Anterior cingulate cortex (tissue), 58 donors: ENCODE measurements around the gene PTH1R.

Experiments
- DNase-seq, 58 donors: peaks; one replicate each; lab custom pipeline; 2025; lab: John Stamatoyannopoulos, UW

PTH1R gene

GRCh38 chr3:46938118-46938517 lies 60.6 kb downstream of the PTH1R start:
- DNase-seq, result no peak

- no peak for DNase-seq
Measured at GRCh38 chr3:46939578-46940445, 62.3 kb downstream of the PTH1R start.

GRCh38 chr3:46942076-46942475 lies 64.6 kb downstream of the PTH1R start:
- no peak for DNase-seq

GRCh38 chr3:46942481-46943236 lies 65.1 kb downstream of the PTH1R start:
- DNase-seq, result no peak

- DNase-seq, result no peak
Measured at GRCh38 chr3:46943237-46944187, 66.0 kb downstream of the PTH1R start.

- no peak for DNase-seq
Measured at GRCh38 chr3:46944191-46944590, 66.7 kb downstream of the PTH1R start.

GRCh38 chr3:46946416-46946815 lies 68.9 kb downstream of the PTH1R start:
- DNase-seq, result no peak

GRCh38 chr3:46946856-46947545 lies 69.5 kb downstream of the PTH1R start:
- no peak for DNase-seq

- no peak for DNase-seq
Measured at GRCh38 chr3:46947546-46947901, 70.0 kb downstream of the PTH1R start.

GRCh38 chr3:46947981-46948791 lies 70.7 kb downstream of the PTH1R start:
- DNase-seq, result no peak

GRCh38 chr3:46948830-46949671 lies 71.5 kb downstream of the PTH1R start:
- no peak for DNase-seq

GRCh38 chr3:46950177-46950576 lies 72.7 kb downstream of the PTH1R start:
- no peak for DNase-seq

GRCh38 chr3:46950650-46951241 lies 73.2 kb downstream of the PTH1R start:
- no peak for DNase-seq

- DNase-seq, result no peak
Measured at GRCh38 chr3:46952813-46953212, 75.3 kb downstream of the PTH1R start.
